ENCODE results near the gene ORAI3. TPM values are rescaled to one million over a fixed set of nuclear protein-coding genes. Genes with fewer than 3 reads are reported as not detected.

The ORAI3 gene
- total and polyA plus RNA-seq, 2 of the 13 experiments (the other 11 are each of a cell fraction or from before 2014, with no cell fraction given) = 11.4 to 32.0 TPM

- TF ChIP-seq ZNF576 (CRISPR knock-in tag; IDR thresholded peaks at IDR 0.05) = peak; percentile 97
- peak; percentile 46; the same call in 1 of the 2 replicates for TF ChIP-seq TAF1 (CRISPR knock-in tag; IDR thresholded peaks at IDR 0.05)
- no peak for TF ChIP-seq SIX1 (CRISPR knock-in tag; IDR thresholded peaks at IDR 0.05; ENCODE audit: borderline replicate concordance)
- no peak for TF ChIP-seq ZBTB44 (CRISPR knock-in tag; IDR thresholded peaks at IDR 0.05)
- TF ChIP-seq SMYD3 (CRISPR knock-in tag; IDR thresholded peaks at IDR 0.05) = no peak
- no peak for TF ChIP-seq KLF9 (CRISPR knock-in tag; IDR thresholded peaks at IDR 0.05; ENCODE audit: low read depth)
- TF ChIP-seq SMARCC2 (IDR thresholded peaks at IDR 0.05) = no peak
- peak; percentile 38; the same call in 1 of the 2 replicates for TF ChIP-seq POLR2AphosphoS5 (IDR thresholded peaks at IDR 0.05; ENCODE audit: low read depth, low read length)
- TF ChIP-seq ZNF609 (CRISPR knock-in tag; IDR thresholded peaks at IDR 0.05; ENCODE audit: borderline replicate concordance) = no peak
- no peak for TF ChIP-seq ZUFSP (CRISPR knock-in tag; IDR thresholded peaks at IDR 0.05; ENCODE audit: borderline replicate concordance)
- TF ChIP-seq ZNF431 (CRISPR knock-in tag; IDR thresholded peaks at IDR 0.05; ENCODE audit: borderline replicate concordance, low read depth) = no peak
- TF ChIP-seq ZSCAN30 (CRISPR knock-in tag; IDR thresholded peaks at IDR 0.05) = no peak
- no peak for TF ChIP-seq HMGA1 (CRISPR knock-in tag; conservative IDR thresholded peaks at IDR 0.05)
- TF ChIP-seq ZNF670 (CRISPR knock-in tag; IDR thresholded peaks at IDR 0.05; ENCODE audit: borderline replicate concordance) = 0 out of 2 replicates have a peak, but pooled peaks have one; percentile 32
- TF ChIP-seq TRAFD1 (CRISPR knock-in tag; IDR thresholded peaks at IDR 0.05; ENCODE audit: borderline replicate concordance) = no peak; the same call in 1 of the 2 replicates
- TF ChIP-seq ZNF691 (CRISPR knock-in tag; IDR thresholded peaks at IDR 0.05; ENCODE audit: borderline replicate concordance, low read depth) = peak; percentile 58; the same call in 1 of the 2 replicates
- TF ChIP-seq ZNF598 (CRISPR knock-in tag; IDR thresholded peaks at IDR 0.05; ENCODE audit: borderline replicate concordance) = no peak
Observed at GRCh38 chr16:30941600-30942425, 7.1 kb upstream of the ORAI3 start (continued).
